ENCODE data around the gene PIMREG.

DNA sequence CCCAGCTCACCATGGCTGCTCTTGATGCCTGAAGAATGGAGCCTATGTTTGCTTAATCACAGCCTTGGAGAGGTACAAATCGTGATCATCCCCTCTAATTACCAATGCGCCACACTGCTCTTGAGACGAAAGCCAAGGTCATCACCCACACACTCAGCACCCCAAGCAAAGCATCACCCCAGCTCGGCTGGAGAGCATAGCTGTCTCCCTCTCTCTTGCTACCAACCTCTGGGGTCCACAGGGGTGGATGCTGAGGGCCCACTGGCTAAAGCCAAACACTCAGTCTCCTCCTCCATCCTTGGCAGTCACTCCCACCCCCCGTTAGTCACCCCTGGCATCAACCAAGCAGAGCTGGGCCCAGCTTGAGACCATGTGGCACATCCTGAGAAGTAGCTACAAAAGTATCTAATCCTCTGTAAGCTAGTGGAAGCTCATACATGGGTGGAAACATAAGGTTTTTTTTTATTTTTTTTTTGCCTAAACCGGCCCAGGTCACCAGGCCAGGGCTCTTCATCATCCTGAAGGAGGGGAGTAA is 44.8 kb downstream of the PIMREG start:
- TF ChIP-seq, protein P1, sequence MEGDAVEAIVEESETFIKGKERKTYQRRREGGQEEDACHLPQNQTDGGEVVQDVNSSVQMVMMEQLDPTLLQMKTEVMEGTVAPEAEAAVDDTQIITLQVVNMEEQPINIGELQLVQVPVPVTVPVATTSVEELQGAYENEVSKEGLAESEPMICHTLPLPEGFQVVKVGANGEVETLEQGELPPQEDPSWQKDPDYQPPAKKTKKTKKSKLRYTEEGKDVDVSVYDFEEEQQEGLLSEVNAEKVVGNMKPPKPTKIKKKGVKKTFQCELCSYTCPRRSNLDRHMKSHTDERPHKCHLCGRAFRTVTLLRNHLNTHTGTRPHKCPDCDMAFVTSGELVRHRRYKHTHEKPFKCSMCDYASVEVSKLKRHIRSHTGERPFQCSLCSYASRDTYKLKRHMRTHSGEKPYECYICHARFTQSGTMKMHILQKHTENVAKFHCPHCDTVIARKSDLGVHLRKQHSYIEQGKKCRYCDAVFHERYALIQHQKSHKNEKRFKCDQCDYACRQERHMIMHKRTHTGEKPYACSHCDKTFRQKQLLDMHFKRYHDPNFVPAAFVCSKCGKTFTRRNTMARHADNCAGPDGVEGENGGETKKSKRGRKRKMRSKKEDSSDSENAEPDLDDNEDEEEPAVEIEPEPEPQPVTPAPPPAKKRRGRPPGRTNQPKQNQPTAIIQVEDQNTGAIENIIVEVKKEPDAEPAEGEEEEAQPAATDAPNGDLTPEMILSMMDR (IDR thresholded peaks at IDR 0.05): no peak
- TF ChIP-seq POLR2A (IDR thresholded peaks at IDR 0.05): no peak
